GM18499 (cell line): ENCODE data around the gene TGFB2.

Experiments used
- ATAC-seq: cut with Tn5 transposase; IDR thresholded peaks from one replicate; pipeline ENCODE4 v1.9.1; 2021; ENCODE audit warnings: moderate number of reproducible peaks; ENCODE audit not compliant: insufficient read depth, unreplicated experiment

The TGFB2 gene

DNA sequence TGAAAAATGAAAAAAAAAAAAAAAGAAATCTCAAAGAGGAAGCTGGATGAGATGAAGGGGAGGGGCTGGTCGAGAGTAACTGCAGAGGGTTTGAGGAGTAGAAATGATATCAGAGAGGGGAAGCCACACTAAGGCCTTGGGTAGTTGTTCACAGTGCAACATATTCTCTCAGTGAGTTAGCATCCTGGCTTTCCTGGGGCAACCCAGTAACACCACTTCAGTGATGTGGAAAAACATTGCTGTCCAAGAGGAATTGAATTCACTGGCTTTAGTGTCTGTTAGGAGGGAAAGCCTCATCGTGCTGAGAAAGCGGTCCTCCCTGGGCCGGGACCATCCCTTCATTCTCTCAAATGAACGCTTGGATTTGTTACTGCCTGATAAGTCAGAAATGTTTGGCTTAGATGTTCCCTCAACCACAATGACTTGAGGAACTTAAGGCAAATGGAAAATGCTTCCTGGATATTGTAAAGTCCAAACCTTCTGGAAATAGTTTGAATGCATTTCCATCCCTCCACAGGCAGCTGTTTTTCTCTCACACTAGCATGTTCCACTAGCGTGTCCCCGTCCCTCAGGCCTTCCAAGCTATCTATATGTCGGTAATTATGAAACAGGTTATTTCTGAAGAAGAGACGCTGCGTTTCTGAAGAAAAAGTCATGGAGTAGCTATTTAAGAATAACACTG is 12.2 kb downstream of the TGFB2 start:
- no peak for ATAC-seq

DNA sequence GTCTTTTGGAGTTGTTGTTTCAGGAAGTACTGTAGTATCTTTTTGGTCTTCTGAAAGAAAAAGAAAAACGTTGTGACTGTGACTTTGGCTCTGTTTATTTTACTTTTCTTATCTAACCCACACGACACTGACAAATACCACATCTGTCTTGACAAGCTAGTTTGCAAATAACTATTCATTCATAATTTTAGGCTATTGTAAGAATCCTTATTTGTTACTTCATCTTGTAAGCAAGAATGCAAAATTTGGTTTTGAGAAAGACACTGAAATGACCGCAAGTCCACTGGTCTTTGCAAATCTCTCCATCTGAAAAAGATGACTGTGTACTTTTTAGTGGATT is 12.7 kb downstream of the TGFB2 start:
- ATAC-seq = no peak

DNA sequence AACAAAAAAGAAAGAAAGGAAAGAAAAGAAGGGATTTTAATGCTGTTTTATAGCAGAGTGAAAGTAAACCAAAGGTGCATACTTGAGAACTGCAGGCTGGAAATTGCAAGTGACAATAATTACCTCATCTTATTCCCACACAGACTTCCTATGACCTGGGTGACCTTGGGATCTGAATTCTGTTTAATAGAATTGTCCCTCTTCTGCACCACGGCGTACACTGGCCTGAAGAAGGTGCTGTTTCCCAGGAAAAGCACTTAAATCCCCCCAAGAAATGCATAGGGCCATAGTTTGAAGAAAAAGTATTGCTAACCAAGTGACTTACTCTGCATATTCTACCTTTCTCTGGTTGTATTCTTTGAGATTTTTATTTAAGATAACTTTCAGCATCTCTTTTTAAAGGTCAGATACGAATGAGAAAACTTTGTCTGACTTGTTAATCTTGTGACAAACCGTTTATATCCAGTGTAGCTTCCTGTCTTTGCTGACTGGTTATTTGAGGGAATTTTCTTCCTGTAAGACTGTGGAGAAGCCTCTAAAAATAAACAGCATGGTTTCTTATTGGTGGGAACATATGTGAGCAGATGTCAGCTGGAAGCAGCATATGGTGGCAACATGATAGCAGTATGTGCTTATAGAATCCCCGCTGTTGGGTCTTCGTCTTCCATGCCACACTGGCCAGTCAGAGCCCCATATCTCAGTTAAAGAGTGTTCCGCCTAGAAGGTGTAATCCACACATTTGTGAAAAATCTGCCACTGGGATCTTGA is 16.3 kb downstream of the TGFB2 start:
- no peak for ATAC-seq

DNA sequence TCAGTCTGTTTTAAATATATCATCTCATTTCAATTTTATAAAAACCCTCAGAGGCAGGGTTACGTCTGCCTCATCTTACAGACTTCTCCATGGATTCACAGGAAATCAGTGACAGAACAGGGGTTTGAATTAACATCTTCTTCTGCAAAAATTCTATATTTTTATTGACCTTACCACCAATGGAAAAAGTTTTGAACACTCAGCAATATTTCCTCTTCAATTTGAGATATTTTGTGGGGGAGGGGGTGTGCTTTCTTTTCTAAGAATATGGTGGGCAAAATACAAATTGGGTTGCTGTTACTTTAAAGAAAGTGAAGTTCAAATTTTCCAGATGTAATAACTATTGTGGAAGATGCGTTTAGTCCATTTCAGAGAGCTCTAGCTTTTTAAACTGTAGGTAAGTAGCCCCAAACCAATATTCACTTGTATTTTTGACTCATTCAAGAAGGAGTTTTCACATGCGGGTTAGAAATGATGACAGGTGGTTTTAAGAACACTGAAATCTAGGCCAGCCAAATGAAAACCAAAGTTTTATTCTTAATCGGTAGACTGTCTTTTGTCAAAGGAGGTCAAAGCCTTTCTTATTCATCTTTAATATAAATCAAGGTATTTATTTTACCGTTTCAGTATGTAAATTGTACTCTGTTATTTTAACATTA is 17.4 kb downstream of the TGFB2 start:
- no peak for ATAC-seq

DNA sequence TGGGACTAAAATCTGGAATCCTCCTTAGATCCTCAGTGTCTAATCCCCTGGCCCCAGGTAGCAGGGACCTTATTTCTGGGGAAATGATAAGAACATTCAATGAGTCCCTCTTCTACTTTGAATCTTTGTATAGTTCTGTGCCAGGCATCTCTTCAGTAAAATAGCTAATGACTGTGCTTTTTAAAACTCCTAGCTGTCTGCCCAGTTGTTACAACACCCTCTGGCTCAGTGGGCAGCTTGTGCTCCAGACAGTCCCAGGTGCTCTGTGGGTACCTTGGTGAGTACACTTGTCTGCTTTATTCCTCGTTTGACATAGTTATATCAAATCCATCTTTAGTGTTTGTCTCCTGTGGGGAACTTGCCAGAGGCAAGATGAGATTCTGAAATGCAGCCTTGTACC is 18.0 kb downstream of the TGFB2 start:
- ATAC-seq = no peak

DNA sequence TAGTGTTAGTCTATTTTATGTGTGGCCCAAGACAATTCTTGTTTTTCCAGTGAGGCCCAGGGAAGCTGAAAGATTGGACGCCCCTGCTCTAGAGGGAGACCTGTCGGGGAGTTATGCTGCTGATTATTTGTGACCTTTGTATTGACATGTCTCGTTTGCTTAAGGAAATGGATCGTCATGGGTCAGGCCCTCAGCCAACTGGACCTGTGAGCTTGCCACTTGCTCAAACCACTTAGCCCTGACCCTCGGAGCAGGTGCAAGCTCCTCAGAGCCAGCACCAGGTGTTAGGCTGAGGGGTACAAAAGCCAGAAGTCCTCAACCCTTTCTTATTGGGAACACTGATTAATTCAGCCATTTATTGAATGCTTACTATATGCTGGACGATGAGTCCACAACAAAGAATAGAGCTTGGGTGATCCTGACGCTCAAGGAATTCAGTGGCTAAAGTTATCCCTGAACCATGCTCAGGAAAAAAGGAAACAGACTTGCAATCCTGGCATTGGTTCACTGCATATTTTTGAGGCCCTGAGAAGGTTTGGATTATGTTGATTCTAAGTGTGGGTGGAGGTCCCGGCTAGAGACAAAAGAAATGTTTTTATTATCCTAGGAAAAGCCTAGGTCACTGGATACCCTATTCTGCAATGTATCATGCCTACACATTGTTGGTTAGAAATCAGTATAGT is 19.0 kb downstream of the TGFB2 start:
- no peak for ATAC-seq

DNA sequence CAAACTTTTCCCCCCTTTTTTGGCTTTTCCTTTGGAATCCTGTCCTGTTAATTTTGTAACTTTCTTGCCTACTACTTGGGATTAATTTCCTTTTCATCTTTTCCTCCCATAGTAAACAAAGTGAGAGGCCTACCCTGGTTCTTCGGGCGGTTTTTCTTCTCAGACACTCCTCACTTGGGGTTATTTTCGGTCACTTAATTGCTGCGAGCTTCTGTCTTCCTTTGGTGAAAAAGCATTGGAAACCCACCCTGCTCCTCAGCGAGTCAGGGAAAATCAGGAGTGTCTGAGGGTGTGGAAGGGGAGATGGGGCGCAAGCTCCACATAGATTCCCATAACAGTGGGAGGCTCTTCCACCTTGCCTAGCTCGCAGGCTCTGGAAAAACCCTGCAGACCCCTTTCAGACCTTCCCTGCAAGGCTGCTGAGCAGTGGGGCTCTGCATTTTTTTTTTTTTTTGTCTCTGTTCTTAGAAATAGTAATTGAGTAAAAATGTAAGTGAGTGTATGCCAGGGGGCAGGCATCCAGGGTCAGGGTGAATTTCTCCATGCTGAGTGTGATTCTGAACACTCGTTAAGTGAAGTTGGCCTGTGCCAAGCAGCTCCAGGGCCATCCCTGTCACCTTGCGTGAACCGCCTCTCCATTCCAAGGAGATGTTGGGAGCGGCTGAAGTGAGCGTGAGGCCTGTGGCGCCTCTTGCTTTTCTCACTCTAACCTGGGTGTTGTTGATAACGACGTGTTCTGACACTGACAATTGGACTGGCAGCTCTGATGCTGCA is 20.3 kb downstream of the TGFB2 start:
- no peak for ATAC-seq

DNA sequence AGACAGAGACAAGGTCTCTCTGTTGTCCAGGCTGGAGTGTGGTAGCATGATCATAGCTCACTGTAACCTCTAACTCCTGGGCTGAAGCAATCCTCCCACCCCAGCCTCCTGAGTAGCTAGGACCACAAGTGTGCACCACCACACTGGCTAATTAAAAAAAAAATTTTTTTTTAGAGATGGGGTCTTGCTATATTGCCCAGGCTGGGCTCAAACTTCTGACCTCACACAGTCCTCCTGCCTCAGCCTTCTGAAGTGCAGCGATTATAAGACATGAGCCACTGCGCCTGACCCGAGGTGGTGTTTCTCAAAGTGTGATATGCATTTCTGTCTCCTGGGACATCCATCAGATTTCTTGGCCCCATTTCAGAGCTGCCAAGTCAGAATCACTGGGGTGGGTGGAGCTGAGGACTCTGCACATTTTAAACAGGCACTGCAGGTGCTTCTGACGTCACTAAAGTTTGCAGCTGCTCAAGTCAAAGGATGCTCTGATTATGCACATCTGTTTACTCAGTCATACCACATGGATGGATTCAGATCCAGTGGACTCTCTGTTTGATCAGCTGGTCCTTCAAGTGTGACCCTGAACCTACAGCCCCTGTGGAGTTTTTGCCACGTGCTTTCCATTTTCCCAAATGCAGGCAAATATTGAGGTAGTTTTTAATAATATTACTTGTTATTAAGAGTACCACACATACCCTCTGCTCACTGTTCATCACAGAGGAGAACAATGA is 21.4 kb downstream of the TGFB2 start:
- no peak for ATAC-seq

DNA sequence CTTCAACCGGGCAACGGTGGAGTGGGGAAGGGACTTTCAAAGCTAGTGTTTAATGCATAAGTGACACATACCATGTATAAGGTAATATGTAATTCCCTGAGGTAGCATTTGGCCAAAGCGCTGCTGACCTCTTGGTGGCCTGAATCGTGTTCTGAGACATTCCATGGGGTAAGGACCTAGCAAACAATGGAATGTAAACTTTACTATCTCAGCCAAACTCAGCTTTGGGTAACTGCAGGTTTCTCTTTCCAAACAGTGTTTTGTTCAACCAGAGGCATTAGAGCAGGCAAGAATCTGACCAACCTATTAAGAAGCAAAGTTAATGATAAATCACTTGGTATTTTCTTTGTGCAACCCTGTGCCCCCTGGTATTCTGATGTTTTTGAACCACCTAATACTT is 22.0 kb downstream of the TGFB2 start:
- ATAC-seq = no peak

DNA sequence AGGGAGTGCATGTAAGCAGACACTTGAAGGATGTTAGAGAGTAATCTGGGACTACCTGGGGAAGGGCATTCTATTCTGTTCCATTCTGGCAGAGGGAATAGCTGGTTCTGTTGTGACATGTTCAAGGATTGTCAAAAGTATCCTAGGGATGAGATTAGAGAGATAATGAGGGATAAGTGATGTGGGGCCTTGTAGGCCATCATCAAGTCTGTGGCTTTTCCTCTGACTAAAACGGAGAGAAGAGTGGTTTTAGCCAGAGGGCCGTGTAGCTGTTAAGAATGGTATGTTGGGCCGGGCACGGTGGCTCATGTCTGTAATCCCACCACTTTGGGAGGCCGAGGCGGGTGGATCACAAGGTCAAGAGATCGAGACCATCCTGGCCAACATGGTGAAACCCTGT is 23.6 kb downstream of the TGFB2 start:
- ATAC-seq = no peak

DNA sequence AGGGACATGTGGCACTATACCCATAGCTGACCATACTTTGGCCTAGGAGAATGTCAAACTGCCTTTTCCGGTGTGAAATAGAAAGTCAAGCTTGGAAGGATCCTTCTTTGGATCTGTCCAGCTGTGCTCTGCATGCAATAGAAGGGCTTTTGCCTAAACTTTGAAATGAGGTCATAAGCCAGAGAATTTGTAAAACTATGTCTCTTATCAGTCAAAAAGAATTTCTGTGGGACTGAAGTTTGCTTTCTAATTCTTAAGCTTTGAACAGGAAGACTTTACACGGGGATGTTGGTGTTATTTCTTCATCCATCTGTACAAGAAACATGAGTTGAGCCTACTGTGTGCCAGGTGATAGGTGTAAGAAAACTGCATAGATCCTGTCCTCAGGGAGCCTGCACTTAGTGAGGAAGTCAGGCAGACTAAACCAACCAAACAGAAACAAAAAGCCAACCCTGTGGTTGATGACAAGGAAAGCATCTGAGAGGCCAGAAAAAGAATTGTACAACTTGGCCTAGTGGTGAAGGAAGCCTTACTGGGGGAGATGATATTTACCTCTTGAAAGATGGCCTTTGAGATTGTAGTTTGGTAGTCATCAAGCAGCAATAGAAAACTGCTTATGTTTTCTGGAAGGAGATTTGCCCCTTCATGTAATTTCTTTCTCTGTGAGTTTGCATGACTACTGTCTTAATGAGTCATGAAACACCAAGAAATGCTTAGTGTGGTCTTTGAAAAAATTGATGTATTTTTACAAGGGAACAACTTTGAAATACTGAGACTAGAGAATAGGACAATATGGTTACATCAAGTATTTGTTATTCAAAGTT is 24.8 kb downstream of the TGFB2 start:
- ATAC-seq = no peak

DNA sequence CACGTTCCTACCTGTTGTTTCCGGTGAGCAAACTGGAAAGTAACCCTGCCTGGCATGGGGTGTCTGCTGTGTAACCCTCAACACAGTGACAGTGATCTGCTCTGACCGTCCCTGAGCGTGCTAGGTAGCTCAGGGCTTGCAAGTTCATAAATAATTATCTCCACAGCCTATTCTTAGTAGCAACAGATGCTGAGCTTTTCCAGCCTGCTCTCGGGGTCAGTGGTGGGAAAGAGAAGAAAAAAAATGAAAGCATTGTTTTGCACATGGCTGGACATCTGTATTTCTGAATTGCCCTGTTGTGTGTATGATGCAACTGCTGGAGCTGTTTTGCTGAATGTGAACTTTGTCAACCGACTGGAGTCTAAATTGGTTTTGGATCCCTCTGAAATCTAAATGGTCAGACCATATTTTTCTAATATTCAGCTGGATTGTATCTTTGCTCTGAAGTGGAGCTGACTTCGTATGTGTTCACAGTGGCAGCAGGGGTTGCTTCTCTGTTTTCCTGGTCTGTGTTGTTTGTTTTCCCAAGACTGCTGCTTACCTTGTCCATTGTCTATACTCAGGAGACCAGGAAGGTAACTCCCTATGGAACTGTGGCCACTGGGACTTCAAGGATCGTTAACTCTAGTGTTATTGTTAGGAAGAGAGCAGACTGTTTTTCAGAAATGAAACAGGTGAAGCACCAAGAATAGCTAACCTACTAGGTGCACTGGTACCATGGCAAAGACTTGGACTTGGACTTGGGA is 27.0 kb downstream of the TGFB2 start:
- no peak for ATAC-seq

DNA sequence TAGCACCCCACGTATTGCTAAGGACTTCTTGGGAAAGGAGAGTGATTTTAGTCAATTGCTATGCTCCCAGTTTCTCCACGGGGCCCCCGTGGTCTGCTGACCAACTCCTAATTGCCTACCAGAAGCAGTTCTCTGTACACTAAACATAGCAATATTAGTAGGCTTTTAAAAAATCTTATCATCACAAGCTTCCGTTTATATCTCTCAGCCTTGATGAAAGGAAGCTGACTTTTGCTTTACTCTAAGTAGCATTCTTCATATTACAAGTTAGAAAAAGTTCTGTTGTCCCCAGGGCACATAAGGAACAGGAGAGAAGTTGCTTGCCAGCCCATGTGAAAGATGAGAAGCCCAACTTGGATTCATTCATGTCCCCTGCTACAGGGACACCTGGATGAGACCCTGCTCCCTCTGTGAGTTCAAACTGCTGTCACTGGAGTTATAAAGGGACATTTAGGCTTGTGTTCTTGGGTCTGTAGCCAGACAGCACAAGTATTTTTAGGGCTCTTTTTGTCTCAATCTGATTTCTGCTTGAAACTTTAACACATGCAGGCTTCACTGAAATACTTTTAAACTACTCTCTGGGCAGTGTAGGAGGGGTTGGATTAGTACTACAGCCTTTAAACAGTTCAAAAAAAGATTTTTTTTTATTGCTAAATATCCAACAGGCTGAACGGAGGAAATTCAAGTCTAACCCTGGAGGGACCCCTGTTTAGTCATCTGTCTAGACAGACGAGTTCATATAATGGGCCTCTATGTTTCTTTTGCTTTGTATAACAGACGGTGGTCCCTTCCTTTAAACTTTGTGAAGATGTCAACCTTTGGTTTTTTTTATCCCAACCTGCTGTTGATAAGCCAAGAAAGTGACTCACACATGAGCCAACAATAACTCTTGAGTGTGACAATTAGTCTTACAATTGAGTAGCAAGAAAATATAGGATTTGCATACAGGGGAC is 29.5 kb downstream of the TGFB2 start:
- no peak for ATAC-seq

DNA sequence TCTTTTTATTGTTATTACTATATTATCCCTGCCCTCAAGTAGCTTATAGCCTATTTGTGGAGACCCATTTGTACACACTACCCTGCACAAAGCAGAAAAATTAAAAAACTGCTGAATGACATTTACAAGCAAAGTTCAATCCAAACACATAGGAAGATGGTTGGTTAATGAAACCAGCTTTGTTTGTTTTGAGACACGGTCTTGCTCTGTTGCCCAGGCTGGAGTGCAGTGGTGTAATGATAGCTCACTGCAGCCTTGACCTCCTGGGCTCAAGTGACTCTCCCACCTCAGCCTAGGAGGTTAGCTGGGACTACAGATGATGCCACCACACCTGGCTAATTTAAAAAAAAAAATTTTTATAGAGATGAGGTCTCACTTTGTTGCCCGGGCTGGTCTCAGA is 31.6 kb downstream of the TGFB2 start:
- no peak for ATAC-seq

DNA sequence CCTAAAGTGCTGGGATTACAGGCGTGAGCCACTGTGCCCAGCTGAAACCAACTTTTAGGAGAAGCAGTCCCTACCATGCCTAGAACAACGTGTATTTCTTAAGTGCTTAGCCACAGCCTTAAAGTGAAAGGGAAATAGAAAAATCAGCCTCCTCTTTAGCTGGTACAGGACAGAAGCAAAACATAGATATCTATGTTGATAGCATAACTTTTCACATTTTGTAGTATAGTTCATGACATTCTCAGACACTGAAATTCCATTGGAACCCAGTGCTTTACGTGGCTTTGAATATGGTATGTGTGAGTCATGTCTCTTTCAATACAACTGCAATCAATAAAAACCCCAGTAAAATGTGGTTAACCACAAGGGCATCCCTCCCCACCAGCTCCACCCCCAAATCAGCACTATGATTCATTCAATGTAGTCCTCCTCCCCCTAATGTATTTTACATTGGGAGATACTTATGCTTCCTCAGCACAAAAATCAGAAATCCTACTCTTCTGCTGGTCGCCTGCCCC is 32.1 kb downstream of the TGFB2 start:
- peak; percentile 79 for ATAC-seq

DNA sequence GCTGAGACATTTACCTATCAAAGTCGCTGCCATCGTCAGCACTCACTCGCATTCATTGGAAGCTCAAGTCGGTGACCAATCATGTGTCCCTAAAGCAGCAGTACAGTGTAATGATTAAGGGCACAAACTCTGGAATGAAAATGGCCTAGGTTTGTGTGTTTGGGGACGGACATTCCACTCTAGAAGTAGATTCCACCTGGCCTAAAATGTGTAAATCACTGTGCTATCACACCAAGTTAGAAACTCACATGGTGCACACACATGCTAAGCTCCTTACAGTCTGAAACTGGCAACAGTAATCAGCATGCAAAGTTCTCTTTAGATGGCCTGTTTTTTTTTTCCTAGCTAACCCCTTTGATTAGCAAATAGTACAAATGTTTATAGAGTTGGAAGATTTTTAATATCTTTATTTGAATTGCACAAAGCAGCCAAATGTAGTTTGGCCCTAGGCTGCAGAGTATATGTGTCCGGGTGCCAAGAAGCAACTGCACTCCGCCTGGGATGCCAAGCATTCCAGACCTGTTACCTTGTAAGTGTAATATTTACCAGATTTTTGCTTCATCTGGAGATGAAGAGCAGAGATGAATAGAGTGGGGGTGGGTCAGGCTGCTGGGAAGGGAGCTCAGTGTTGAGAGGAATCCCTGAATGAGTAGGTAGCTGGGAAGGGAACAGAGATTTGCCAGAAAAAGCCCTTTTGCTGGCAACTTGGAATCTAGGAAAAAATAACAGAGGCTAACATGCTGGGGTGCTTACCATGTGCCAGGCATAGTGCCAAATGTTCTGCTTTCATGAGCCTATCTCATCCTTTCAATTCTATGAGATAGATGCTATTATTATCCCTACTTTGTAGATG is 35.2 kb downstream of the TGFB2 start:
- ATAC-seq = no peak
